Loucy (cell line): ENCODE data around the gene ACTA2.

Source experiments
- H2AFZ ChIP-seq: fragments of 200-600 bp; sonication (generic); 2 replicates; pipeline ENCODE4 v1.6.0; 2016; ENCODE audit warnings: antibody characterized with exemption, mild to moderate bottlenecking, low read length, moderate library complexity
- H3F3A ChIP-seq: fragments of 200-600 bp; 2 replicates; pipeline ENCODE4 v1.6.0; 2016; ENCODE audit warnings: antibody characterized with exemption, low read depth, mild to moderate bottlenecking
- H3K27me3 ChIP-seq: fragments of 200-600 bp; sonication (generic); 2 replicates; pipeline ENCODE4 v1.6.1; 2014; ENCODE audit warnings: low read length, mild to moderate bottlenecking; ENCODE audit not compliant: insufficient read depth, poor library complexity, severe bottlenecking
- H3K36me3 ChIP-seq: fragments of 200-600 bp; sonication (generic); 2 replicates; pipeline ENCODE4 v1.6.1; 2016; ENCODE audit warnings: low read length; ENCODE audit not compliant: insufficient read depth
- H3K4me1 ChIP-seq: fragments of 200-600 bp; sonication (generic); 2 replicates; pipeline ENCODE4 v1.5.1; 2014; ENCODE audit warnings: low read length, mild to moderate bottlenecking; ENCODE audit not compliant: insufficient read depth, poor library complexity, severe bottlenecking
- H3K4me2 ChIP-seq: fragments of 200-600 bp; sonication (generic); 2 replicates; pipeline ENCODE4 v1.6.0; 2014; ENCODE audit warnings: antibody characterized with exemption, low read length, low read depth, mild to moderate bottlenecking; ENCODE audit not compliant: poor library complexity, severe bottlenecking
- H3K4me3 ChIP-seq: fragments of 200-600 bp; sonication (generic); 2 replicates; pipeline ENCODE4 v1.5.1; 2014; ENCODE audit warnings: low read length, mild to moderate bottlenecking, mixed read lengths; ENCODE audit not compliant: poor library complexity, severe bottlenecking
- H3K79me2 ChIP-seq: fragments of 200-600 bp; sonication (generic); 2 replicates; pipeline ENCODE4 v1.6.1; 2014; ENCODE audit warnings: low read length; ENCODE audit not compliant: insufficient read depth
- H3K9ac ChIP-seq: fragments of 200-600 bp; sonication (generic); 2 replicates; pipeline ENCODE4 v1.6.0; 2014; ENCODE audit warnings: mild to moderate bottlenecking, low read depth, low read length, moderate library complexity; ENCODE audit not compliant: poor library complexity, severe bottlenecking
- H3K9me2 ChIP-seq: fragments of 200-600 bp; sonication (generic); replicated peaks from 2 replicates; pipeline ENCODE4 v1.6.1; 2016; ENCODE audit warnings: low read depth, low read length, mixed read lengths
- H3K9me3 ChIP-seq: fragments of 200-600 bp; sonication (generic); 2 replicates; pipeline ENCODE4 v1.6.1; 2014; ENCODE audit warnings: mild to moderate bottlenecking, antibody characterized with exemption, low read length, low read depth; ENCODE audit not compliant: insufficient read depth
- H4K20me1 ChIP-seq: fragments of 200-600 bp; sonication (generic); 2 replicates; pipeline ENCODE4 v1.6.0; 2014; ENCODE audit warnings: antibody characterized with exemption, low read length, mild to moderate bottlenecking; ENCODE audit not compliant: insufficient read depth, poor library complexity, severe bottlenecking
- EZH2phosphoT487 ChIP-seq: fragments of 200-600 bp; IDR thresholded peaks from 2 replicates; pipeline ENCODE4 v1.6.1; 2018; ENCODE audit warnings: antibody characterized with exemption, mild to moderate bottlenecking, moderate library complexity, borderline replicate concordance
- TF ChIP-seq, protein P1 (sequence below): fragments of 200-600 bp; sonication (generic); conservative IDR thresholded peaks from 2 replicates; pipeline ENCODE4 v1.5.1; 2014; ENCODE audit warnings: mild to moderate bottlenecking, antibody characterized with exemption, low read length

Gene ACTA2

DNA sequence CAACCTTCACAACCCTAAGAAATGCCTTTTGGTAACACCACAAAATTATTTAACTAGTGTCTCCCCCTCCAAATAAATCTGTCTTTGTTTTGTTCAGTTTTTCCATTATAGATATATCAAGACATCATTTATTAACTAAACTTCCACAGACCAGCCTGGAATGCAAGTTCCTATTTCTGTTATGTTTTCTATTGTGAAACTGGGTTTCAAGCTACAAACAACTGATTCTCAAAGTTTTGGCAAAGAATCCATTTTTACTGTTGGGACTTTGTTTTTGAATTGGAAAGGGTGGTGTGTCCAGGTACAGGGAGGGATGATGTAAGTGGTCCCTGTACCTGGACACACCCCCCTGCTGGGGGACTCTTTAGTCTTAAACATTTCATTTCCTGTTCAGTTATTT is 36.3 kb downstream of the ACTA2 start:
- Histone ChIP-seq H3K9ac (no peak overlapping the region), H3K4me3 (no peak overlapping the region), H2AFZ (no peak overlapping the region), H3K36me3 (peaks cover 62% of the 10 kb centered on the region), H3K4me2 (no peak overlapping the region), H4K20me1 (no peaks in the 10 kb centered on the region), H3F3A (no peaks in the 10 kb centered on the region), H3K9me3 (no peaks in the 10 kb centered on the region), H3K27me3 (no peaks in the 10 kb centered on the region), H3K9me2 (no peaks in the 10 kb centered on the region), H3K79me2 (no peaks in the 10 kb centered on the region), H3K4me1 (no peaks in the 10 kb centered on the region)
- no peak for TF ChIP-seq EZH2phosphoT487
- TF ChIP-seq, protein P1, sequence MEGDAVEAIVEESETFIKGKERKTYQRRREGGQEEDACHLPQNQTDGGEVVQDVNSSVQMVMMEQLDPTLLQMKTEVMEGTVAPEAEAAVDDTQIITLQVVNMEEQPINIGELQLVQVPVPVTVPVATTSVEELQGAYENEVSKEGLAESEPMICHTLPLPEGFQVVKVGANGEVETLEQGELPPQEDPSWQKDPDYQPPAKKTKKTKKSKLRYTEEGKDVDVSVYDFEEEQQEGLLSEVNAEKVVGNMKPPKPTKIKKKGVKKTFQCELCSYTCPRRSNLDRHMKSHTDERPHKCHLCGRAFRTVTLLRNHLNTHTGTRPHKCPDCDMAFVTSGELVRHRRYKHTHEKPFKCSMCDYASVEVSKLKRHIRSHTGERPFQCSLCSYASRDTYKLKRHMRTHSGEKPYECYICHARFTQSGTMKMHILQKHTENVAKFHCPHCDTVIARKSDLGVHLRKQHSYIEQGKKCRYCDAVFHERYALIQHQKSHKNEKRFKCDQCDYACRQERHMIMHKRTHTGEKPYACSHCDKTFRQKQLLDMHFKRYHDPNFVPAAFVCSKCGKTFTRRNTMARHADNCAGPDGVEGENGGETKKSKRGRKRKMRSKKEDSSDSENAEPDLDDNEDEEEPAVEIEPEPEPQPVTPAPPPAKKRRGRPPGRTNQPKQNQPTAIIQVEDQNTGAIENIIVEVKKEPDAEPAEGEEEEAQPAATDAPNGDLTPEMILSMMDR = no peak

DNA sequence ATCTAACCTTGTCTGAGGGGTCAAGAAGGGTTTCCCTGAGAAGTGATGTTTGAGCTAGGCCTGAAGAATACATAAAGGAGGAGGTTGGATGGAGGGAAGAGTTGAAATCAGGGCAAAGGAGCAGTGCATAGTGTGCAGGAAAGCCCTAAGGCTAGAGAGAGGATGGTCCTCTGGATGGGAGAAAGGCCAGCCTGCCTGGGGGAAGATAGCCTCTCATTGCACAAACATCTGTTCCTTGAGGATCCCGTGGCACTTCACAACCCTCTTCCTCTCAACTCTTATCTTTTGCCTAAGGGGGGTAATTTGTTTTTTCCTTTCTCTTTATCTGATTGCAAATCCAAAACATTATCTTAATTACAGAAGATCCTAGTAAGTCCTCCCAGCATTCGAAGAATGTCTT is 36.8 kb downstream of the ACTA2 start:
- no peak overlapping the region for H2AFZ ChIP-seq
- no peaks in the 10 kb centered on the region for H3K79me2 ChIP-seq
- no peaks in the 10 kb centered on the region for H3K9me2 ChIP-seq
- TF ChIP-seq EZH2phosphoT487 = no peak
- TF ChIP-seq, protein P1 = no peak
- no peaks in the 10 kb centered on the region for H3K27me3 ChIP-seq
- H3F3A ChIP-seq = no peaks in the 10 kb centered on the region
- no peaks in the 10 kb centered on the region for H4K20me1 ChIP-seq
- H3K36me3 ChIP-seq = peaks cover 65% of the 10 kb centered on the region
- H3K9ac ChIP-seq = no peak overlapping the region
- H3K4me2 ChIP-seq = no peak overlapping the region
- no peak overlapping the region for H3K4me3 ChIP-seq
- H3K4me1 ChIP-seq = no peaks in the 10 kb centered on the region
- no peaks in the 10 kb centered on the region for H3K9me3 ChIP-seq

- Histone ChIP-seq H3K79me2 (no peaks in the 10 kb centered on the region), H3K27me3 (no peaks in the 10 kb centered on the region), H3K4me3 (no peak overlapping the region), H4K20me1 (no peaks in the 10 kb centered on the region), H3K4me2 (no peak overlapping the region), H3K9me2 (no peaks in the 10 kb centered on the region), H2AFZ (no peak overlapping the region), H3F3A (no peaks in the 10 kb centered on the region), H3K4me1 (no peaks in the 10 kb centered on the region), H3K9ac (no peak overlapping the region), H3K36me3 (peaks cover 82% of the 10 kb centered on the region), H3K9me3 (no peaks in the 10 kb centered on the region)
- TF ChIP-seq EZH2phosphoT487 = no peak
- TF ChIP-seq, protein P1 = no peak
Measured at GRCh38 chr10:88913788-88914187, 38.8 kb downstream of the ACTA2 start.
